DMS79 treated with DMSO at 0.1 percent for 48 hours (cell line): ENCODE results near the gene C1QTNF12.

ENCODE experiments used
- DNase-seq: peaks from one replicate; lab custom pipeline; 2025; lab: John Stamatoyannopoulos, UW

Gene C1QTNF12

DNA sequence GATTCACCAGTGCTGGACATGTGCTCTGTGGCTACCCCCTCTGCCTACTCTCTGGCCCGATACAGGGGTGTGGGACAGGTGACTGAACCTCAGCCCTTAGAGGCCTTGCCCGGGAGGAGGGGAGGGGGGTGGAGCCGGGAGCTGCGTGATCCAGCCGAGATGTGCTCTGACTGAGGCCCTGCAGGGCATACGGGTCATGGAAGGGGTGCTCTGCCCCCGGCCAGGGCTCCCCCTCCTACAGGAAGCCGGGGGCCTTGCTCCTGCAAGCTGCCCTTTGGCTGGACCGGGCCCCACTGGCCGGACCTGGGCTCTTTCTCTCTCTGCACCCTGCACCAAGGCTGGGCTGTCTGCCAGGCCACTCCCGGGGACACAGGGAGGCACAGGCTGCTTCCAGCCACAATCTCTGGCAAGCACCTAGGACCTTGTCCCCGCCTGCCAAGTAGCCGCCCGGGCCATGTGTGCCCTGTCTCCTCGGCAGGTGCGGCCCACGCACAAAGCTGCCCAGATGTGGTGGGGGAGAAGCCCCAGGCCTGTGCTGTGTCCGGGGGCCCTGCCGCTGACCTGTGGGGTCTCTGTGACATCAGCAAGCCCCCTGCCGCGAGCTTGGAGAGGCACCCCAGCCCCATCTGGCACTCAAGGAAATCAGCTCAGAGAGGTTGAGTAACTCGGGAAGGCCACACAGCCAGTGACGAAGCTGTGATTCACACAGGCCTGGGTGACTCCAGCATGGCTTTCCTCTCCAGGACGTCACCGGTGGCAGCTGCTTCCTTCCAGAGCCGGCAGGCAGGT is 35.2 kb upstream of the C1QTNF12 start:
- DNase-seq: no peak

DNA sequence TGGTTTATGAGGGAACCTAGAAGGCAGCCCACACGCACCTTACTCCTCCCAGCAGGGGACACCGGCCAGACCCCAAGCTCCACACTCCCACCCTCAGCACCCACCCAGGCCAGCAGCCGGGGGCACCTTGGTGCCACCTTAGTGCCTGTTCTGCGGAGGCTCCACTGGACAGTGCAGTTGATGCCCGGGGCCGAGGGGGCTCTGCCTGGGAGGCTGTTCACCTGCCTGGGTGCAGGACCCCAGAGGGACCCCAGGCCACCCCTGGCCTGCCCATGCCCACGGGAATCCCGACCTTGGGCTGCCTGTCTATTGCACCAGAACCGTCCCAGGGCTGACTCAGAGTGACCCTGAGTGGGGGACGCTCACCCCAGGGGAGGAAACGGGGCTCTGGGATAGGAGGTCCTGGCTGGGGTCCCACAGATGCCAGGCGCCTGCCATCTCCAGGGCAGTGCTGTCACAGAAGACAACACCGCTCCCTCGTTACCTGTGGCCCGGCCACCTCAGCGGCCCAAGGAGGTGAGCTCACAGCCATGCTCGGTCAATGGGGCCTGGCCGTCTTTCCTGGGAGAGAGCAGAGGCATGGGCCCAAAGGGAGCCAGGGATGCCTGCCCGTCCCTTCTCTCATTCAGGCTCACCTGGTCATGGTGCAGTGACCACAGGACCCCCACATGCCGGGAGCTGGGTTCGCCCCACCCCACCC is 34.4 kb upstream of the C1QTNF12 start:
- no peak for DNase-seq

DNA sequence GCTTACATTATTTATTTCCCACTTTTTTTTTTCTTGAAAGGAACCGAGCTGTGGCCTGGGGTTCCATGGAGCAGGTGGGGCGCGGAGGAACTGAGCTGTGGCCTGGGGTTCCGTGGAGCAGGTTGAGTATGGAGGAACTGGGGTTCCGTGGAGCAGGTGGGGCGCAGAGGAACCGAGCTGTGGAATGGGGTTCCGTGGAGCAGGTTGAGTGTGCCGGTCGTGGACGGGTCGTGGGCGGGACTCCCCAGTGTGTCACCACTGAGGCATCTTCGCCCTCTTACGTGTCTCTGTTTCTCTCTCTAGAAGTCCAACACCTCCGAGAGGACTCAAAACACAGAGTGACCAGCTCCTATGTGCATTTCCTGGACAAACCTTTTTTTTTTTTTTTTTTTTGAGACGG is 32.5 kb upstream of the C1QTNF12 start:
- no peak for DNase-seq

DNA sequence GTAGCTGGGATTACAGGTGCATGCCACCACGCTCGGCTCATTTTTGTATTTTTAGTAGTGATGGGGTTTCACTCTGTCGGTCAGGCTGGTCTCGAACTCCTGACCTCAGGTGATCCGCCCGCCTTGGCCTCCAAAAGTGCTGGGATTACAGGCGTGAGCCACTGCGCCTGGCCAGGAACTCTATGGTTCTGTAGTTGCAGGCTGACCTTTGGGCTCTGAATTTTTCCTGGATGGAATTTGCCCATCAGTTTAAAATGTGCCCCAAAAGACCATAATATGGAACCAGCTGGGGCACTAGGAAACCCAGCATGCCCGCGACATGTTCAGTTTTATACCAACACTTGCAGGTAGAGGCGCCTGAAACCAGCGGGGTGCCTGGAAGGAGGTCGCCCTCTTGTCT is 32.1 kb upstream of the C1QTNF12 start:
- no peak for DNase-seq

DNA sequence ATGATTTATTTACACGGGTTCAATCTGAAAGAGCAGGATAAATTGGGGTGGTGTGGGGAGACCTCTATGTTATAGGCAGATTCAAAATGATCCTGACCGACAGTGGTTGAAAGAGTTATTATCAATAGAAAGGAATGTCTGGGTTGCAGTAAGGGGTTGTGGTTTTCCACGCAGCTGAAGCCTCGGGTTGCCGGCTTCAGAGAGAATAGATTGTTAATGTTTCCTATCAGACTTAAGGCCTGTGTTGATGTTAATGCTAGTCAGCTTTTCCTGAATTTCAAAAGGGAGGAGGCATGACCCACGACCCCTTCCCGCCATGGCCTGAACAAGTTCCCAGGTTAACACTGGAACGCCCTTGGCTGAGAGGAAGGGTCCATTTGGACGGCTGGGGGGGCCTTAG is 29.3 kb upstream of the C1QTNF12 start:
- DNase-seq: no peak

DNA sequence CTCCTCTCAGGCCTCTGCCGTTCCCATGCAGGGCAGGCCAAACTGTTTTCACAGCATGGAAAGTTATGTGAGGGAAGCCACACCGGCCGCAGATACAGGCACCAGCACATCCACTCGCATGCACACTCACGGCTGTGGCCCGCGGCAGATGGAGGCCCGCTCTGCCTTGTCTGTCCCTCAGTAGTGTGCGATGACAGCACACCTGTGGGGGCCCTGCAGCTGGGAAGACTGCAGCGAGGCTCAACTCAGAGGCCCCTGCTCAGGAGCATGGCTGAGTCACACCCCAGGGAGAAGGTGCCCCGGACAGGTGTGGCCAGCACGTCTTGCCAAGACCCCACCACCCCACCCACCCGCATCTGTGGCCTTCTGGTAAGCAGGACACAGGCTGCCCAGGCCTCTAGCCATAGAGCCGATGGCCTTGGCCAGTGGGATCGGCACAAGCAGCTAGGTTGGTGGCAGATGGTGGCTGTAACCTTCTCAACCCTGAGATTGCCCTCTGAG is 28.5 kb upstream of the C1QTNF12 start:
- DNase-seq: no peak

DNA sequence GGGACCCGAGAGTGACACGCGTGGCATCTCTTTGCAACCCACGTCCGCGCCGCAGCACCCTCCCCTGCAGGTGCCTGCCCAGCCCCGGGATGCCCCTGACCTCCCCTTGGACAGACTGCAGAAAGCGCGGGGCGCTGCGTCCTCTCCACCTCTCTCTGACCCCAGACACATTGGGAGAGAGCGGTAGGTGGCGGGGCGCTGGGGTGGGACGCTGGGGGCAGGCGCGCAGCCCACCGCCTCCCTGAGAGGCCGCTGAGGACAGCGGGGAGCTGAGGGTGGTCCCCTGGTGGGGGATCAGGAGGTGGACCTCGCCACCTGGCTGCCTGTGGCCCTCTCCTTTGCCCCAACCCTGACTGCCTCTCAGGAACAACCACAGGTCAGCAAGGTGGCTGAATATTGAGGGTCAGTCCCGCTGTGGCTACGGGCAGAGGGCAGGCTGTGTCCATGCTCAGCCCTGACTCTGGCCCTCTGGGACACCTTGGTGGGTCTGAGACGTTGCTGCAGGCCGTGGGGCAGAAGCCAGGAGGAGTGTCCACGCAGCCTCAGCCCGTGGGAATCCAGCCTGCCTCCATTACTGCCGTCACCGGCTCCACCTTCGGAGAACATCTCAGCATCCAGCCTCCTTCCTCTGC is 27.9 kb upstream of the C1QTNF12 start:
- no peak for DNase-seq

- peak; percentile 84 for DNase-seq
Observed at GRCh38 chr1:1273512-1274298, 27.2 kb upstream of the C1QTNF12 start, which contains the start of gene UBE2J2. TSS of gene UBE2J2 (minus strand) at chr1:1273854. CDS start at chr1:1267992, 5,862 bp downstream.

DNA sequence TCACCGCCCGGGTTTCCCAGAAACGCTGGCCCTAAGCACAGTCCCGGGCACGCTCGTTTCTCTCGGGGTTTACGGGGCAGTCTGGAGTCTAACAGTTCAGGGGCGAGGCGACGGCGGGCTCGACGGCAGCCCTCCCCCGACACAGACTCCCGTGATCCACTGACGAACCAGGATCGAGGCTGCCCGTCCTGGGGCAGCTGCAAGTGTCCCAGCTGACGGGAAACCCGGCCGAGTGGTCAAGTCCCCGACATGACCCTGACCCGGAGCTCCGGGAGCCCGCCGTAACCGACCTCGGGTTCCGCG is 26.6 kb upstream of the C1QTNF12 start:
- no peak for DNase-seq

GRCh38 chr1:1272341-1273208 is 26.1 kb upstream of the C1QTNF12 start:
- peak; percentile 21 for DNase-seq

- DNase-seq: no peak
Observed at GRCh38 chr1:1270813-1271212, 24.3 kb upstream of the C1QTNF12 start.

- DNase-seq: no peak
Observed at GRCh38 chr1:1268284-1268682, 21.8 kb upstream of the C1QTNF12 start.

- no peak for DNase-seq
Observed at GRCh38 chr1:1267488-1268283, 21.2 kb upstream of the C1QTNF12 start.

- DNase-seq: no peak
Observed at GRCh38 chr1:1264868-1265272, 18.3 kb upstream of the C1QTNF12 start.

- no peak for DNase-seq
Observed at GRCh38 chr1:1264026-1264425, 17.5 kb upstream of the C1QTNF12 start.

DNA sequence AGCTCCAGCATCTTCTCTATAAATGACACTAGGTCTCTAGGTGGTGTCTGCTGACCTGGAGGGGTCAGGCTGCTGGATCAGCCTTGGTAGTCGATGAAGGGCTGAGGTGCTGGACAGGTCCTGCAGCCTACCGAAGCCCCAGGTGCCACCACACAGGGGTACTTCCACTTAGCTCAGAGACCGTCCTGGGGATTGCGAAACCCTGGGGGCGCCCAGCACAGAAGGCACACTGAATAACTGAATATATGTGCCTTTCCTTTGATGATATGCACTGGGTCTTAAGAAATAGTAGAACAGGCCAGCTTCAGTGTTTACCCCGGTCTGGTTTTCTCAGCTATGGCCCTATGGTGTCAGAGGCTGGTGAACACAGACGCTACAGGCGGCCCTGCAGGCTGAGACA is 16.2 kb upstream of the C1QTNF12 start:
- no peak for DNase-seq

GRCh38 chr1:1262071-1262470 is 15.5 kb upstream of the C1QTNF12 start:
- DNase-seq: no peak

- no peak for DNase-seq
Observed at GRCh38 chr1:1260843-1261560, 14.5 kb upstream of the C1QTNF12 start.

GRCh38 chr1:1259951-1260600 is 13.6 kb upstream of the C1QTNF12 start:
- DNase-seq: no peak
